ENCODE measurements around the gene HCRT. TPM values are rescaled to one million over a fixed set of nuclear protein-coding genes. Genes with fewer than 3 reads are reported as not detected.

Gene HCRT
- total and polyA plus RNA-seq, 2 of the 8 experiments (the other 6 are each of a cell fraction or from before 2014, with no cell fraction given) = not detected

DNA sequence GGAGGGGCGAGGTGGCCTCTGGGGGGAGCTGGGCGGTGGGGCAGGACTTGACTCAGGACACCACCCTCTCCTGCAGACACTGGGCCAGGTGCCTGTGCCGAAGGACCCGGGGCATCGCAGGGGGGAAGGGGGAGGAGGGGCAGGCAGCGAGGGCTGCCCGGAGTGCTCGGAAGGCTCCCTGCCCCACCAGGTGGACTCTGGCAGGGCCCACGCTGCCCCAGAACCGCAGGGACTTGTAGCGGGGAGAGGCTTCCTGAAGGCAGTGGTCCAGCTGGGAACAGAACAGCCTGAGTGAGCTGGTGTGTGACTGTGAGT lies 4.4 kb upstream of the HCRT start:
- no peak for FAIRE-seq
- CTCF ChIA-PET (ENCODE audit: partially characterized antibody) = interaction anchor here (1.2 to 5.1 kb wide), 6 partner anchors 15 to 58 kb away, joined by 3 to 28 read pairs (median 4); no protein-coding TSS in a partner anchor
- POLR2A ChIA-PET (ENCODE audit: partially characterized antibody) = interaction anchor here (0.5 to 1.1 kb wide), 2 partner anchors 9 to 33 kb away, joined by 3 read pairs; no protein-coding TSS in a partner anchor

More for the DNA sequence above, 4.4 kb upstream of the HCRT start:
- TF ChIP-seq SRF (IDR thresholded peaks at IDR 0.05; ENCODE audit: low read depth, low read length) (no peak), ZNF274 (IDR thresholded peaks at IDR 0.05; ENCODE audit: borderline replicate concordance, extremely low read depth, low read length) (no peak), RXRA (IDR thresholded peaks at IDR 0.05; ENCODE audit: insufficient read depth, low read depth, low read length) (no peak)
- H3K9ac ChIP-seq (replicated peaks in 1 of 4; ENCODE audit: extremely low read depth in 1 of 4, low read depth in 3 of 4, low read length in 3 of 4) = no peak overlapping the region
- no peaks in the 10 kb centered on the region for H3K79me1 ChIP-seq (ENCODE audit: low read depth, low read length)
- 0 out of 2 replicates have a peak overlapping the region, but pooled peaks have one; percentile 61 for H2BK15ac ChIP-seq (ENCODE audit: low read length)
- H3K4me1 ChIP-seq (replicated peaks in 1 of 4; ENCODE audit: control insufficient read depth in 3 of 4, insufficient read depth in 4 of 4, low read length in 3 of 4) = peaks cover 0 to 8% (median 4%) of the 10 kb centered on the region in 4 experiments; a peak in 6 of 7 replicates
- no peak overlapping the region for H2BK20ac ChIP-seq (ENCODE audit: low read length)
- DNase-seq (ENCODE audit: low read depth in 1 of 2, low spot score in 2 of 2) = no peak
- H3K4me3 ChIP-seq (ENCODE audit: extremely low read depth in 1 of 4, insufficient read depth in 2 of 4, low read depth in 3 of 4, low read length in 4 of 4) = no peak overlapping the region
- H3K4ac ChIP-seq (replicated peaks; ENCODE audit: insufficient read length, low read depth, low read length) = no peak overlapping the region
- no peaks in the 10 kb centered on the region for H3K23me2 ChIP-seq (ENCODE audit: low read depth, low read length)
- H2BK5ac ChIP-seq (ENCODE audit: low read depth, low read length) = no peak overlapping the region
- H3K56ac ChIP-seq (replicated peaks; ENCODE audit: insufficient read length, low read depth, low read length) = no peak overlapping the region
- H4K8ac ChIP-seq (ENCODE audit: extremely low read depth, insufficient read depth, low read length) = no peak overlapping the region
- H3K23ac ChIP-seq (ENCODE audit: insufficient read length) = no peak overlapping the region
- 92% methylated on average over 3 of the region's 11 CpGs; no CpG with 5 or more reads in 1 of the 2 experiments for WGBS, 2 experiments (ENCODE audit: extremely low coverage in 1 of 2, insufficient coverage in 1 of 2, insufficient read length in 1 of 2, insufficient replicate concordance in 2 of 2, low coverage in 1 of 2, low lambda C conversion rate in 2 of 2, missing lambda C conversion rate in 1 of 2)
- no peak overlapping the region for H3K18ac ChIP-seq (ENCODE audit: extremely low read depth, low read length)
- H2BK12ac ChIP-seq (ENCODE audit: low read depth, low read length) = no peak overlapping the region
- H2AFZ ChIP-seq (ENCODE audit: low read length) = no peak overlapping the region
- H3K79me2 ChIP-seq (ENCODE audit: control insufficient read depth in 1 of 2, insufficient read depth in 2 of 2, low read length in 2 of 2) = no peaks in the 10 kb centered on the region
- no peak overlapping the region for H4K91ac ChIP-seq (replicated peaks; ENCODE audit: insufficient read length, low read length)
- H4K20me1 ChIP-seq (replicated peaks in 1 of 2; ENCODE audit: control insufficient read depth in 1 of 2, insufficient read depth in 2 of 2, low read length in 2 of 2) = peaks cover 0 to 1% of the 10 kb centered on the region in 2 experiments
- no peak overlapping the region for H2BK120ac ChIP-seq (replicated peaks; ENCODE audit: low read depth, low read length)
- H3K27me3 ChIP-seq (replicated peaks in 1 of 4; ENCODE audit: control insufficient read depth in 3 of 4, extremely low read depth in 1 of 4, insufficient read depth in 3 of 4, low read length in 3 of 4) = peaks cover 0 to 12% (median 10%) of the 10 kb centered on the region in 4 experiments; a peak in 5 of 7 replicates
- H2AK5ac ChIP-seq (ENCODE audit: low read depth, low read length) = no peak overlapping the region
- no peak overlapping the region for H3K4me2 ChIP-seq (ENCODE audit: insufficient read depth in 1 of 2, low read depth in 2 of 2, low read length in 2 of 2)
- H4K5ac ChIP-seq (ENCODE audit: insufficient read length, low read depth, low read length) = no peak overlapping the region
- H3K14ac ChIP-seq (ENCODE audit: insufficient read length) = no peak overlapping the region
- H3K9me3 ChIP-seq (ENCODE audit: insufficient read depth in 2 of 2, low read depth in 1 of 2, low read length in 1 of 2) = no peaks in the 10 kb centered on the region
- no peaks in the 10 kb centered on the region for H3K36me3 ChIP-seq (ENCODE audit: control insufficient read depth in 2 of 4, insufficient read depth in 4 of 4, low read length in 3 of 4)
- H3K27ac ChIP-seq (ENCODE audit: low read depth, low read length) = no peak overlapping the region

Data from H1 (cell line).